A549 treated with DMSO at 1 μM for 4 hours (cell line): ENCODE data around the gene PSAP. TPM values are rescaled to one million over a fixed set of nuclear protein-coding genes. Genes with fewer than 3 reads are reported as not detected.

Source experiments
- total RNA-seq: library from RNA; stranded (reverse); fragments of 200-300 nt; extraction: Qiagen RNA extraction; gene quantifications from 5 replicates; pipeline ENCODE4 v1.2.3, GENCODE V29; 2022; ENCODE audit warnings: low read depth

PSAP gene
- total RNA-seq, result 870 to 978 TPM (median 891 TPM) in 5 replicates

DNA sequence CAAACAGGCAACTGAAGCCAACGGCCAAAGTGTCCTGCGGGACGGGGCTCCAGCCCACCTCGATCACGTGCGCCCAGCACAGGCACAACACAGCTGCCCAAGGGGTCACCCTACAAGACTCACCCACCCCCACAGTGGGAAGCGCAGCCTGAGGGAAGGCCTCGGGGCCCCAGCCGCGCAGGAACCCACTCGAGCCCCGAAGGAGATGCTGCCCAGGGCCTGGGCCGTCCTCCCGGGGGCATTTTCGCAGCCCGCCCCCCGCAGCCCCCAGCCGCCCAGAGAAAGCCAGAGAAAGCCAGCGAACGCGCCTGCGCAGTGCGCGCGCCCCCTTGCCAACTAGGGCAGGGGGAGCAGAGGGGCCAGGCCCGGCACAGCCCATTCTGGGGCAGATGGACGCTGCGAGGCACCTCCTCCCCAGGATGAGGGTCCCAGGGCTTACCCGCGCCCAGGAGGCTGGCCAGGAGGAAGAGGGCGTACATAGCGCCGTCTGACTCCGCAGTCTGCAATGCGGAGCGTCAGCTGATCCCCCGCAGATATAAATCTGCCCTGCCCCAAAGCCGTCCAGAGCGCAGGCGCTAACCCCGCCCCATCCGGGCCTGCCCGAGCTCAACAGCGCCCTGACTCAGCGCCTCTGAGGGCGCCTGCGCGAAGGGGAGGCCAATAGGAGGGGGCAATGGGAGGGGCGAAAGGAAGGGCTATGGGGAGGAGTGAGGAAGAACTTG lies at the start of gene PSAP:
Gene PSAP (minus strand): TSS at position 509 of the 722 bp plus-strand sequence. CDS start 30 bp downstream, at position 479.

GRCh38 chr10:71773221-71773971 lies 77.7 kb downstream of the PSAP start, which contains the start of gene VSIR:
VSIR (minus strand) TSS chr10:71773520; CDS start chr10:71773439, 81 bp downstream.

Other genes with a start within 250 kb of the PSAP start
- not detected in 5 replicates for gene C10orf105, start 131.5 kb downstream of the PSAP start, total RNA-seq
- gene VSIR, start 77.7 kb downstream of the PSAP start, total RNA-seq, result 23.7 to 32.7 TPM (median 28.7 TPM) in 5 replicates
- 40.2 to 46.6 TPM (median 42.6 TPM) in 5 replicates for gene CHST3, start 113.1 kb upstream of the PSAP start, total RNA-seq
- 0.19 to 0.52 TPM (median 0.37 TPM) in 5 replicates for gene SPOCK2, start 237.3 kb upstream of the PSAP start, total RNA-seq